T1000 (cell line): ENCODE data around the gene TRIM64C.
"Not testable (repeated sequence)": the region's sequence is repeated elsewhere in the genome, so short reads cannot be mapped to it uniquely, and the experiment has no call there.

Experiments used
- DNase-seq: peaks from one replicate; lab custom pipeline; 2025; ENCODE audit warnings: mixed read lengths; lab: John Stamatoyannopoulos, UW

TRIM64C gene

DNA sequence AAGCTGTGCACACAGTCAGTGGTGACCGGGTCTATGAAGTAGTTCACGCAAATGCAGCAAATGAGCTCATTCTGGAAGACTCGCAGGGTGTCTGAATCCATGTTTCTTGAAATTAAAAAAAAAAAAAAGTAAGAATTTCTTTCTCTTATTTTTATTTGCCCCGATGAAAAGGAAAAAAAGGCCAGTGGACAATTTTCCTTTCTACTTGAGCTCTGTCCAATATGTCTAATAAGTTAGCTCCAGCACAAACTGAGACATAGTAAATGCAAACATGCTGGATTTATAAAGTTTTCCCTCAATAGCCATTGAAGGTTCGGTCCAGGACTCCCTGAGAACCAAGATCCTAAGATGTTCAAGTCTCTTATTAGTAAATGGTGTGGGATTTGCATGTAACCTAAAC, at the start of gene TRIM64C:
Gene TRIM64C (minus strand): TSS at position 101 of the 400 bp plus-strand sequence. CDS start 0 bp downstream, at position 101.
- DNase-seq: not testable (repeated sequence)

- DNase-seq: not testable (repeated sequence)
These were observed 43.4 kb upstream of the TRIM64C start for GRCh38 chr11:49102356-49102755.

DNA sequence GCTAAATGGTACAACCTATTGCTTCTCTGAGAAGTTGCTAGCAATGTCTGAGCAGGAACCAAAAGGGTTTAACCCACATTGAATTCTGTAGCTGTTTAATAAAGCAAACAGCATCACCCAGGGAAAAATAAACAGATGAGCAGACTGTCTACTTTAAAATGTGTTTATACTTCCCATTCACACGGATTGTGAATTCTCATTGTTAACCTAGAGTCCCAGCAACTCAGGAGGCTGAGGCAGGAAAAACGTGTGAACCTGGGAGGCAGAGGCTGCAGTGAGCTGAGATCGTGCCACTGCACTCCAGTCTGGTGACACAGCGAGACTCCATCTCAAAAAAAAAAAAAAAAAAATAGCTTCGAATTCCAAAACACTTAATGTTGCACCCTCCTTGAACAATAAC, 11.0 kb upstream of the TRIM64C start:
- not testable (repeated sequence) for DNase-seq

GRCh38 chr11:49049821-49050220, 9.1 kb downstream of the TRIM64C start:
- not testable (repeated sequence) for DNase-seq

GRCh38 chr11:49048229-49048628, 10.7 kb downstream of the TRIM64C start:
- not testable (repeated sequence) for DNase-seq

DNA sequence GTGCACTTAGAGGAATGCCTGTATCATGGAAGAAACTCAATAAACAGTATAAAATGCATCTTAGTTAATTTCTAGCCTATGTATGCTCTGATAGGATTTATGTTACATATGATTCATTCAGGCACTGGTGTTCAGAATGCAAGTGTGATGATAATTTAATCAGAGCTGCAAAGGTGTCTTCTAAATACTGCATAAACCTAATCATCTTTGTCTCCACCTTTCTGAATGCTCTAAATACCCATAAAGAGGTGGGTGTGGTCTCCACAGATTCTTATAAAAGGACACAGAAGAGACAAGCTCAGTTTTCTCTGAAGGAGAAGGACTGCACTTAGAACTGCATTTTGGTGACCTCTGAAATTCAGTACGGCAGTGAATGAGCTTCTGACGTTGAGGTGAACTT, 30.4 kb downstream of the TRIM64C start, which contains the start of gene TRIM49B:
Gene TRIM49B (plus strand): TSS at position 301 of the 400 bp plus-strand sequence. CDS start 2,777 bp downstream, outside the sequence.
- not testable (repeated sequence) for DNase-seq
